ENCODE measurements around the gene UNCX.

DNA sequence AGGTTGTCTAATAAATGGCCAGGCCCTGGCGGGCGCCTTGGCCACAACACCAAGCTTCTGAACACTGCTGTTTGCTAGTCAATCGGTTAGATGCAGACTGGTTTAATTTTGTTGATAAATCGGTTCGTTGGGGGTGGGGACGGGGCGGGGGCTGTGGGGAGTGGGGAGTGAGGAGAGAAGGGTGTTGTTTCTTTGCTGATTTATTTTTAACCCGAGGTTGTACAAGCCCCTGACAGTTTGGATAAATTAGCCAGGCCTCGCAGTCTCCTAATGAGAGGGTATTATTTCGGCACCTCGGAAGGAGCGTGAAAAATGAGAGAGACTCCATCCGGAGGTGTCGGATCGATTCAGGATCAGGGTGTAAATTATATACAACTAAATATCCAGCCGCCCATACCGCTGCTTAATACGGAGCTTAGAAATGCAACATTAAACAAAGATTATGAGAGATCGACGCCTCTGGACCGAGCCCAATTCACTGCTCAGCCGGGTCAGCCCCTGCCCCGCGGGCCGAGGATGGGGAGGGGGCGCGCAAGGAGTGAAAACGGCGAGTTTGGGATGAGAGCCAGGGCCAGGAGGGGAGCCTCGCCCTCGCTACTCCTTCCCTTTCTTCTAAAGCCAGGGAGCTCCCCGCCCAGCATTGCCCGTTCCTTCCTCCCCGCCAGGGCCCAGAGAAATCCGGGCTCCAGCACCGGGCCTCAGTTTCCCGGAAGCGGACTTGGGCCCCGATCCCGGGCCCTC lies 8.0 kb downstream of the UNCX start:
- TF ChIP-seq CTCF (IDR thresholded peaks at IDR 0.05; ENCODE audit: poor library complexity) (no peak), EZH2phosphoT487 (IDR thresholded peaks at IDR 0.05; ENCODE audit: low read depth, severe bottlenecking, unreplicated experiment) (peak; percentile 93)

Data from hepatocyte (in vitro differentiated cells).